ENCODE results near the gene RAB30. TPM values are rescaled to one million over a fixed set of nuclear protein-coding genes. Genes with fewer than 3 reads are reported as not detected.

Gene RAB30
- total RNA-seq, 2 experiments from 2014 or later, result 9.8 to 10.9 TPM

- POLR2A ChIA-PET, result interaction anchor here (0.7 to 1.2 kb wide), 2 partner anchors 10 to 165 kb away, joined by 3 read pairs; partner anchors contain the start of gene PCF11
- DNase-seq (no peak), ATAC-seq (no peak)
- Mint-ChIP-seq H3K4me1 (ENCODE audit: low read depth) (peaks cover 43% of the 10 kb centered on the region), H3K36me3 (ENCODE audit: low read depth) (peaks cover 19% of the 10 kb centered on the region), H3K9me3 (no peaks in the 10 kb centered on the region), H3K4me3 (no peak overlapping the region), H3K27ac (no peak overlapping the region), H3K27me3 (no peaks in the 10 kb centered on the region)
- intact Hi-C loops (cut with micrococcal nuclease), result loop anchor here (10.0 kb wide), 1 partner anchor 163 kb away; the partner anchor contains the start of gene PCF11
- CTCF ChIA-PET, result interaction anchor here (1.3 to 1.8 kb wide), 2 partner anchors 11 to 125 kb away, joined by 4 to 5 read pairs; no protein-coding TSS in a partner anchor
- TF ChIP-seq CTCF (IDR thresholded peaks at IDR 0.05), result no peak
These were observed 79.5 kb downstream of the RAB30 start for GRCh38 chr11:82992223-82992622.

- H3K36me3 Mint-ChIP-seq (ENCODE audit: low read depth), result peaks cover 20% of the 10 kb centered on the region
- peak; percentile 51 for ATAC-seq
- H3K4me1 Mint-ChIP-seq (ENCODE audit: low read depth), result peaks cover 26% of the 10 kb centered on the region
- H3K4me3 Mint-ChIP-seq, result no peak overlapping the region
- H3K9me3 Mint-ChIP-seq, result no peaks in the 10 kb centered on the region
- intact Hi-C loops (cut with micrococcal nuclease), result loop anchor here (10.0 kb wide), 1 partner anchor 165 kb away; the partner anchor contains the start of gene PCF11
- ChIA-PET CTCF (interaction anchor here (0.6 to 2.0 kb wide), 4 partner anchors 17 to 122 kb away, joined by 3 to 6 read pairs (median 4); partner anchors contain the start of gene DDIAS), POLR2A (interaction anchor here (0.8 to 1.4 kb wide), 5 partner anchors 10 to 89 kb away, joined by 3 to 4 read pairs (median 3); partner anchors contain the start of gene DDIAS)
- TF ChIP-seq CTCF (IDR thresholded peaks at IDR 0.05), result no peak
- no peak overlapping the region for H3K27ac Mint-ChIP-seq
- H3K27me3 Mint-ChIP-seq, result no peaks in the 10 kb centered on the region
- no peak for DNase-seq
These were observed 81.9 kb downstream of the RAB30 start for GRCh38 chr11:82989628-82990404.

GRCh38 chr11:82988936-82989627, 82.6 kb downstream of the RAB30 start:
- Mint-ChIP-seq H3K36me3 (ENCODE audit: low read depth) (peaks cover 25% of the 10 kb centered on the region), H3K4me3 (no peak overlapping the region), H3K27me3 (no peaks in the 10 kb centered on the region), H3K4me1 (ENCODE audit: low read depth) (peaks cover 22% of the 10 kb centered on the region), H3K9me3 (no peaks in the 10 kb centered on the region), H3K27ac (no peak overlapping the region)
- DNase-seq (no peak), ATAC-seq (peak; percentile 30)
- no peak for TF ChIP-seq CTCF (IDR thresholded peaks at IDR 0.05)
- ChIA-PET CTCF (interaction anchor here (0.6 to 2.0 kb wide), 3 partner anchors 81 to 122 kb away, joined by 3 to 6 read pairs (median 5); partner anchors contain the start of gene DDIAS), POLR2A (interaction anchor here (1.0 to 1.4 kb wide), 4 partner anchors 29 to 88 kb away, joined by 3 read pairs; partner anchors contain the start of gene DDIAS)
- intact Hi-C loops (cut with micrococcal nuclease), result no loop called here

- intact Hi-C loops (cut with micrococcal nuclease), result no loop called here
- Mint-ChIP-seq H3K27me3 (no peaks in the 10 kb centered on the region), H3K4me3 (no peak overlapping the region), H3K36me3 (ENCODE audit: low read depth) (peaks cover 23% of the 10 kb centered on the region), H3K27ac (no peak overlapping the region), H3K4me1 (ENCODE audit: low read depth) (peaks cover 19% of the 10 kb centered on the region), H3K9me3 (no peaks in the 10 kb centered on the region)
- ChIA-PET POLR2A (no interaction called here), CTCF (interaction anchor here (1.3 kb wide), 1 partner anchor 86 kb away, joined by 5 read pairs; the partner anchor contains the start of gene DDIAS)
- no peak for TF ChIP-seq CTCF (IDR thresholded peaks at IDR 0.05)
- no peak for ATAC-seq
- DNase-seq, result no peak
These were observed 83.7 kb downstream of the RAB30 start for GRCh38 chr11:82987997-82988396.

Measured in activated CD8-positive, alpha-beta T cell treated with anti-CD3 and anti-CD28 coated beads for 36 hours (primary cell).